ENCODE data around the gene PSMA2.

DNA sequence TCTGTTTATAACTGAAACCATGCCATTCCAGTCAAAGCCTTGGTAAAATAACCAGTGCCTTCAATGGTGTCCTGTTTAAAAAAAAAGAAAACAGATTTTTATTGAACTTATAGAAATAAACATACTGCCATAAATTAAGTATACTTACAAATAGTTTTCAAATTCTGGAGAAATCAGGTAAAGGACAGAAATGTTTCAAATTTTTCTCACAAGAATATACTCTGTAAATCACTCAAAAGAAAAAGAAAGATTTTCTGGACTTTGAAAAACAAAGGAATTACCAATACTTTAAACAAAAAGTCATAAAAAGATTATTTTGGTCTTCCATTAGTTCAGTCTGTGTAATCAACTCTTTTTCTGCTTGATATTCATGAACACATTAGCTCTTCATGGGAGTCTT, 24.1 kb upstream of the PSMA2 start:
- TF ChIP-seq, protein P1, sequence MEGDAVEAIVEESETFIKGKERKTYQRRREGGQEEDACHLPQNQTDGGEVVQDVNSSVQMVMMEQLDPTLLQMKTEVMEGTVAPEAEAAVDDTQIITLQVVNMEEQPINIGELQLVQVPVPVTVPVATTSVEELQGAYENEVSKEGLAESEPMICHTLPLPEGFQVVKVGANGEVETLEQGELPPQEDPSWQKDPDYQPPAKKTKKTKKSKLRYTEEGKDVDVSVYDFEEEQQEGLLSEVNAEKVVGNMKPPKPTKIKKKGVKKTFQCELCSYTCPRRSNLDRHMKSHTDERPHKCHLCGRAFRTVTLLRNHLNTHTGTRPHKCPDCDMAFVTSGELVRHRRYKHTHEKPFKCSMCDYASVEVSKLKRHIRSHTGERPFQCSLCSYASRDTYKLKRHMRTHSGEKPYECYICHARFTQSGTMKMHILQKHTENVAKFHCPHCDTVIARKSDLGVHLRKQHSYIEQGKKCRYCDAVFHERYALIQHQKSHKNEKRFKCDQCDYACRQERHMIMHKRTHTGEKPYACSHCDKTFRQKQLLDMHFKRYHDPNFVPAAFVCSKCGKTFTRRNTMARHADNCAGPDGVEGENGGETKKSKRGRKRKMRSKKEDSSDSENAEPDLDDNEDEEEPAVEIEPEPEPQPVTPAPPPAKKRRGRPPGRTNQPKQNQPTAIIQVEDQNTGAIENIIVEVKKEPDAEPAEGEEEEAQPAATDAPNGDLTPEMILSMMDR (IDR thresholded peaks at IDR 0.05), result no peak
- TF ChIP-seq POLR2AphosphoS5 (IDR thresholded peaks at IDR 0.05), result no peak
- TF ChIP-seq POLR2A (IDR thresholded peaks at IDR 0.05), result no peak

All from stomach (tissue), 4 donors.